MM.1S (cell line): Measurements from ENCODE around the gene C19orf73.

Experiments used
- DNase-seq: peaks from one replicate; pipeline ENCODE4 v3.0.0-alpha.2; 2015
- H2AFZ ChIP-seq: fragments of 300-600 bp; sonication (generic); 2 replicates; pipeline ENCODE4 v1.6.0; 2016; ENCODE audit warnings: antibody characterized with exemption, low read length
- H3F3A ChIP-seq: fragments of 300-600 bp; sonication (generic); 2 replicates; pipeline ENCODE4 v1.6.1; 2016; ENCODE audit warnings: mild to moderate bottlenecking, antibody characterized with exemption, low read length, moderate library complexity, mixed read lengths; ENCODE audit not compliant: insufficient read depth
- H3K27ac ChIP-seq: fragments of 300-600 bp; sonication (generic); 2 replicates; pipeline ENCODE4 v1.5.1; 2016; ENCODE audit warnings: mild to moderate bottlenecking, low read length
- H3K27me3 ChIP-seq: fragments of 300-600 bp; sonication (generic); replicated peaks from 2 replicates; pipeline ENCODE4 v1.6.0; 2016; ENCODE audit warnings: low read length; ENCODE audit not compliant: insufficient read depth
- H3K36me3 ChIP-seq: fragments of 300-600 bp; sonication (generic); replicated peaks from 2 replicates; pipeline ENCODE4 v1.6.1; 2016; ENCODE audit warnings: mild to moderate bottlenecking, low read length, mixed read lengths; ENCODE audit not compliant: insufficient read depth
- H3K4me1 ChIP-seq: fragments of 300-600 bp; sonication (generic); 2 replicates; pipeline ENCODE4 v1.6.1; 2016; ENCODE audit warnings: low read length, mixed read lengths
- H3K4me2 ChIP-seq: fragments of 300-600 bp; sonication (generic); 2 replicates; pipeline ENCODE4 v1.6.0; 2016; ENCODE audit warnings: low read depth, low read length
- H3K4me3 ChIP-seq: fragments of 300-600 bp; sonication (generic); 2 replicates; pipeline ENCODE4 v1.5.1; 2016; ENCODE audit warnings: low read length, mixed read lengths
- H3K79me2 ChIP-seq: fragments of 300-600 bp; sonication (generic); 2 replicates; pipeline ENCODE4 v1.6.1; 2016; ENCODE audit warnings: mixed run types, low read length, mixed read lengths
- H3K9ac ChIP-seq: fragments of 300-600 bp; sonication (generic); 2 replicates; pipeline ENCODE4 v1.6.1; 2016; ENCODE audit warnings: low read length, mixed read lengths
- H3K9me2 ChIP-seq: fragments of 300-600 bp; sonication (generic); replicated peaks from 2 replicates; pipeline ENCODE4 v1.6.1; 2016; ENCODE audit warnings: mild to moderate bottlenecking, low read length, mixed read lengths; ENCODE audit not compliant: insufficient read depth
- H3K9me3 ChIP-seq: fragments of 300-600 bp; sonication (generic); replicated peaks from 2 replicates; pipeline ENCODE4 v1.6.1; 2016; ENCODE audit warnings: mild to moderate bottlenecking, low read length, mixed read lengths; ENCODE audit not compliant: insufficient read depth
- H4K20me1 ChIP-seq: fragments of 300-600 bp; sonication (generic); 2 replicates; pipeline ENCODE4 v1.6.1; 2016; ENCODE audit warnings: mild to moderate bottlenecking, low read length, moderate library complexity, mixed read lengths; ENCODE audit not compliant: insufficient read depth
- EZH2 ChIP-seq: fragments of 300-600 bp; sonication (generic); optimal IDR thresholded peaks from 2 replicates; pipeline ENCODE3; 2017; ENCODE audit warnings: low read depth, mild to moderate bottlenecking, antibody characterized with exemption, low read length, mixed read lengths
- EZH2phosphoT487 ChIP-seq: fragments of 300-600 bp; sonication (generic); IDR thresholded peaks from 2 replicates; pipeline ENCODE4 v1.6.1; 2018; ENCODE audit warnings: antibody characterized with exemption, low read length
- TF ChIP-seq, protein P1 (sequence below): fragments of 300-600 bp; sonication (generic); IDR thresholded peaks from 2 replicates; pipeline ENCODE4 v1.5.1; 2016; ENCODE audit warnings: antibody characterized with exemption, low read length, mixed read lengths

The C19orf73 gene

DNA sequence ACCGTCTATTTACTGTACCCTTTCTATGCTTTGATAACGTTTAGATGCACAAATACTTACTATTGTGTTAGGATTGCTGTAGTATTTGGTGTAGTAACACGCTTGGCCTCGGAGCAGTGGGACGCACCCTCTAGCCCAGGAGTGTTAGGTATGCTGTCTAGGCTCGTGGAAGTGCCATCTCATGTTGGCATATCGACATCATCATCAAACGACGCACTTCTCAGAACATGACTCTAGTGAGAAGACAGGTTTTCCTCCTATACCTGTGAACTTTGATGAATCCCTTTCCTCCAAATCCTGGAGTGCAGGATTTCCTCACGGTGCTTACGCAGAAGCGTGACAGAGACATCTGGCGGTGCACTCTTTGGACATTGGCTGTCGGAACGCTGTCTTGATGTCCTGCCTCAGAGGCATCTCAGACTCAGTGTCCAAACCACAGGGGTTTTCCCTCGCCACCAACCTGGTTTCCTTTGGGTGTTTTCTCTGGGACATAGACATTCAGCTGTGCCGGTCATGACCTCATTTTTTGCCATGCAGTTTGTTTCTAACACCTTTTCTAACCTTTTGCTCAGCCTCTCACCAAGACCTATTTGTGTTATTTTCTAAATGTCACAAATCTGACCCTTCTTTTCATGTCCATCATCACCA lies 27.4 kb downstream of the C19orf73 start:
- Histone ChIP-seq H3K4me3 (no peak overlapping the region), H3K9me3 (no peaks in the 10 kb centered on the region), H3K9ac (no peak overlapping the region), H3K4me1 (peaks cover 10% of the 10 kb centered on the region), H3F3A (peaks cover 4% of the 10 kb centered on the region; the same call in 1 of the 2 replicates), H3K27ac (no peak overlapping the region), H3K4me2 (no peak overlapping the region), H3K27me3 (no peaks in the 10 kb centered on the region), H3K9me2 (no peaks in the 10 kb centered on the region), H3K79me2 (peaks cover 90% of the 10 kb centered on the region), H2AFZ (no peak overlapping the region), H4K20me1 (peaks cover 39% of the 10 kb centered on the region), H3K36me3 (peaks cover 16% of the 10 kb centered on the region)
- no peak for DNase-seq
- TF ChIP-seq, protein P1, sequence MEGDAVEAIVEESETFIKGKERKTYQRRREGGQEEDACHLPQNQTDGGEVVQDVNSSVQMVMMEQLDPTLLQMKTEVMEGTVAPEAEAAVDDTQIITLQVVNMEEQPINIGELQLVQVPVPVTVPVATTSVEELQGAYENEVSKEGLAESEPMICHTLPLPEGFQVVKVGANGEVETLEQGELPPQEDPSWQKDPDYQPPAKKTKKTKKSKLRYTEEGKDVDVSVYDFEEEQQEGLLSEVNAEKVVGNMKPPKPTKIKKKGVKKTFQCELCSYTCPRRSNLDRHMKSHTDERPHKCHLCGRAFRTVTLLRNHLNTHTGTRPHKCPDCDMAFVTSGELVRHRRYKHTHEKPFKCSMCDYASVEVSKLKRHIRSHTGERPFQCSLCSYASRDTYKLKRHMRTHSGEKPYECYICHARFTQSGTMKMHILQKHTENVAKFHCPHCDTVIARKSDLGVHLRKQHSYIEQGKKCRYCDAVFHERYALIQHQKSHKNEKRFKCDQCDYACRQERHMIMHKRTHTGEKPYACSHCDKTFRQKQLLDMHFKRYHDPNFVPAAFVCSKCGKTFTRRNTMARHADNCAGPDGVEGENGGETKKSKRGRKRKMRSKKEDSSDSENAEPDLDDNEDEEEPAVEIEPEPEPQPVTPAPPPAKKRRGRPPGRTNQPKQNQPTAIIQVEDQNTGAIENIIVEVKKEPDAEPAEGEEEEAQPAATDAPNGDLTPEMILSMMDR: no peak
- TF ChIP-seq EZH2phosphoT487 (no peak), EZH2 (no peak)

DNA sequence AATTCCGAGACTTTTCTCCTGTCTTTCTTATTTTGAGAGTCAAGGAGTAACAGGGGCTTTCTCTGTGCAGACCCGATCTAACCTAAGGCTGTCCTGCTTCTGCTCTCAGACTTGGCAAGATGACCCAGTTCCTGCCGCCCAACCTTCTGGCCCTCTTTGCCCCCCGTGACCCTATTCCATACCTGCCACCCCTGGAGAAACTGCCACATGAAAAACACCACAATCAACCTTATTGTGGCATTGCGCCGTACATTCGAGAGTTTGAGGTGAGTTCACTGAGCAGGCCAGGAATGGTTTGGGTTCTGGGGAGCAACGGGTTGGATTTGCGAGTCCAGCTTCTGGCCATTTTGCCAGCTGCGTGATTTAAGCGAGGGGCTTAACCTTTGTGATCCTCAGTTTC lies 32.6 kb downstream of the C19orf73 start:
- Histone ChIP-seq H3K9me3 (no peaks in the 10 kb centered on the region), H4K20me1 (peaks cover 35% of the 10 kb centered on the region), H3K4me2 (peak overlapping the region; percentile 99), H3K36me3 (peaks cover 9% of the 10 kb centered on the region), H3K4me3 (peak overlapping the region; percentile 96), H3K9me2 (no peaks in the 10 kb centered on the region), H3K27me3 (no peaks in the 10 kb centered on the region), H3F3A (no peaks in the 10 kb centered on the region; the same call in 1 of the 2 replicates), H3K9ac (peak overlapping the region; percentile 91), H3K4me1 (peaks cover 12% of the 10 kb centered on the region), H2AFZ (no peak overlapping the region), H3K27ac (no peak overlapping the region), H3K79me2 (peaks cover 58% of the 10 kb centered on the region)
- DNase-seq: no peak
- no peak for TF ChIP-seq EZH2phosphoT487
- TF ChIP-seq, protein P1: no peak
- no peak for TF ChIP-seq EZH2

- Histone ChIP-seq H3K36me3 (peaks cover 6% of the 10 kb centered on the region), H3K9ac (peak overlapping the region; percentile 91), H4K20me1 (peaks cover 35% of the 10 kb centered on the region), H3K9me3 (no peaks in the 10 kb centered on the region), H2AFZ (peak overlapping the region; percentile 99), H3K4me3 (peak overlapping the region; percentile 96), H3K79me2 (peaks cover 54% of the 10 kb centered on the region), H3K27me3 (no peaks in the 10 kb centered on the region), H3K9me2 (no peaks in the 10 kb centered on the region), H3K27ac (peak overlapping the region; percentile 61; the same call in 1 of the 2 replicates), H3F3A (no peaks in the 10 kb centered on the region; the same call in 1 of the 2 replicates), H3K4me1 (peaks cover 12% of the 10 kb centered on the region), H3K4me2 (peak overlapping the region; percentile 99)
- no peak for DNase-seq
- TF ChIP-seq EZH2: no peak
- TF ChIP-seq, protein P1: no peak
- TF ChIP-seq EZH2phosphoT487: no peak
These were observed 33.1 kb downstream of the C19orf73 start for GRCh38 chr19:49085868-49086232.
